ENCODE data around the gene CEMIP.

- TF ChIP-seq CTCF (conservative IDR thresholded peaks at IDR 0.05; ENCODE audit: low read length) (no peak), EZH2phosphoT487 (IDR thresholded peaks at IDR 0.05; ENCODE audit: borderline replicate concordance) (no peak)
Observed at GRCh38 chr15:80828796-80829195, 49.6 kb downstream of the CEMIP start.

Data from Loucy (cell line).